H9 (cell line): ENCODE data around the gene UPF2. TPM values are rescaled to one million over a fixed set of nuclear protein-coding genes. Genes with fewer than 3 reads are reported as not detected.

Experiments used
- DNase-seq: peaks from one replicate; pipeline ENCODE4 v3.0.0-alpha.2; 2017
- H2AFZ ChIP-seq: one replicate; pipeline ENCODE4 v1.6.1; 2013; ENCODE audit warnings: mild to moderate bottlenecking, low read length, control low read depth, moderate library complexity
- H2AK5ac ChIP-seq: 2 replicates; pipeline ENCODE4 v1.6.1; 2013; ENCODE audit warnings: low read length, control low read depth, mixed read lengths; ENCODE audit not compliant: insufficient read length
- H2BK120ac ChIP-seq: one replicate; pipeline ENCODE4 v1.6.1; 2013; ENCODE audit warnings: low read depth, mild to moderate bottlenecking, low read length, control low read depth, inconsistent platforms; ENCODE audit not compliant: poor library complexity, severe bottlenecking
- H2BK12ac ChIP-seq: 2 replicates; pipeline ENCODE4 v1.6.1; 2013; ENCODE audit warnings: low read length, control low read depth, mixed read lengths, low read depth; ENCODE audit not compliant: insufficient read length
- H2BK15ac ChIP-seq: 2 replicates; pipeline ENCODE4 v1.6.1; 2013; ENCODE audit warnings: low read depth, low read length, control low read depth
- H2BK20ac ChIP-seq: one replicate; pipeline ENCODE4 v1.6.1; 2013; ENCODE audit warnings: low read depth, mild to moderate bottlenecking, low read length, control low read depth, inconsistent platforms; ENCODE audit not compliant: poor library complexity, severe bottlenecking
- H2BK5ac ChIP-seq: 2 replicates; pipeline ENCODE4 v1.6.1; 2013; ENCODE audit warnings: low read length, control low read depth, mixed read lengths; ENCODE audit not compliant: insufficient read length
- H3K14ac ChIP-seq: 2 replicates; pipeline ENCODE4 v1.6.1; 2013; ENCODE audit warnings: low read length, control low read depth; ENCODE audit not compliant: insufficient read depth
- H3K18ac ChIP-seq: 2 replicates; pipeline ENCODE4 v1.6.1; 2013; ENCODE audit warnings: low read depth, mild to moderate bottlenecking, mixed read lengths, low read length, control low read depth; ENCODE audit not compliant: insufficient read length
- H3K23ac ChIP-seq: 2 replicates; pipeline ENCODE4 v1.6.1; 2013; ENCODE audit warnings: low read length, control low read depth, mixed read lengths, low read depth; ENCODE audit not compliant: insufficient read length
- H3K23me2 ChIP-seq: 2 replicates; pipeline ENCODE4 v1.6.1; 2013; ENCODE audit warnings: low read depth, mild to moderate bottlenecking, mixed read lengths, low read length, control low read depth; ENCODE audit not compliant: insufficient read length, poor library complexity, severe bottlenecking
- H3K27ac ChIP-seq: 2 replicates; pipeline ENCODE4 v1.5.1; 2013; ENCODE audit warnings: low read length, control low read depth, mixed read lengths, low read depth; ENCODE audit not compliant: insufficient read length
- H3K27me3 ChIP-seq: 2 replicates; pipeline ENCODE4 v1.6.1; 2013; ENCODE audit warnings: low read length, control low read depth, inconsistent platforms; ENCODE audit not compliant: insufficient read depth
- H3K4ac ChIP-seq: 2 replicates; pipeline ENCODE4 v1.6.1; 2013; ENCODE audit warnings: low read depth, mild to moderate bottlenecking, control low read depth, inconsistent platforms, low read length, moderate library complexity
- H3K4me1 ChIP-seq: 2 replicates; pipeline ENCODE4 v1.6.1; 2013; ENCODE audit warnings: low read length, control low read depth, inconsistent platforms; ENCODE audit not compliant: insufficient read depth
- H3K4me2 ChIP-seq: 2 replicates; pipeline ENCODE4 v1.6.1; 2013; ENCODE audit warnings: low read length, control low read depth, mixed read lengths; ENCODE audit not compliant: insufficient read length, insufficient read depth
- H3K56ac ChIP-seq: 2 replicates; pipeline ENCODE4 v1.6.1; 2013; ENCODE audit warnings: low read depth, mild to moderate bottlenecking, mixed read lengths, low read length, control low read depth; ENCODE audit not compliant: insufficient read length
- H3K79me1 ChIP-seq: 2 replicates; pipeline ENCODE4 v1.6.1; 2013; ENCODE audit warnings: low read depth, mild to moderate bottlenecking, moderate library complexity, low read length, control low read depth, inconsistent platforms; ENCODE audit not compliant: insufficient read depth, poor library complexity, severe bottlenecking
- H3K79me2 ChIP-seq: 2 replicates; pipeline ENCODE4 v1.6.1; 2013; ENCODE audit warnings: low read length, control low read depth, inconsistent platforms; ENCODE audit not compliant: insufficient read depth
- H3K9ac ChIP-seq: 2 replicates; pipeline ENCODE4 v1.6.1; 2013; ENCODE audit warnings: low read length, control low read depth, mixed read lengths; ENCODE audit not compliant: insufficient read length; ENCODE audit errors: extremely low read depth
- H3K9me3 ChIP-seq: one replicate; pipeline ENCODE4 v1.6.1; 2013; ENCODE audit warnings: low read depth, low read length, inconsistent platforms; ENCODE audit not compliant: control insufficient read depth
- H3T11ph ChIP-seq: one replicate; pipeline ENCODE4 v1.6.1; 2013; ENCODE audit warnings: mild to moderate bottlenecking, low read length, control low read depth, inconsistent platforms
- H4K20me1 ChIP-seq: one replicate; pipeline ENCODE4 v1.6.1; 2013; ENCODE audit not compliant: control insufficient read depth, insufficient read length, insufficient read depth
- H4K5ac ChIP-seq: 2 replicates; pipeline ENCODE4 v1.6.1; 2013; ENCODE audit warnings: low read depth, mild to moderate bottlenecking, mixed read lengths, low read length, control low read depth; ENCODE audit not compliant: insufficient read length
- H4K8ac ChIP-seq: replicated peaks from 2 replicates; pipeline ENCODE4 v1.6.1; 2013; ENCODE audit warnings: low read length, control low read depth, mixed read lengths, low read depth; ENCODE audit not compliant: insufficient read length
- H4K91ac ChIP-seq: 2 replicates; pipeline ENCODE4 v1.6.1; 2013; ENCODE audit warnings: low read depth, mild to moderate bottlenecking, moderate library complexity, mixed read lengths, low read length, control low read depth; ENCODE audit not compliant: insufficient read length
- H3K27ac Mint-ChIP-seq, 3 experiments: 2 replicates in 2 of 3; 3 replicates in 1 of 3; pipeline ENCODE4 v1.8.0; 2020 to 2021; ENCODE audit warnings: mixed read lengths in 3 of 3, mild to moderate bottlenecking in 1 of 3, moderate library complexity in 1 of 3
- H3K27me3 Mint-ChIP-seq: 2 replicates; pipeline ENCODE4 v1.8.0; 2021; ENCODE audit warnings: low read depth, mild to moderate bottlenecking, moderate library complexity, mixed read lengths
- H3K36me3 Mint-ChIP-seq, 3 experiments: 2 replicates in 2 of 3; 3 replicates in 1 of 3; pipeline ENCODE4 v1.8.0; 2020 to 2021; ENCODE audit warnings: low read depth in 3 of 3, mixed read lengths in 3 of 3; ENCODE audit not compliant: insufficient read depth in 1 of 3
- H3K4me1 Mint-ChIP-seq, 2 experiments: 2 replicates each; pipeline ENCODE4 v1.8.0; 2020; ENCODE audit warnings: mixed read lengths in 2 of 2
- H3K4me3 Mint-ChIP-seq, 2 experiments: 2 replicates in 1 of 2; 3 replicates in 1 of 2; pipeline ENCODE4 v1.8.0; 2020 to 2021; ENCODE audit warnings: mild to moderate bottlenecking in 2 of 2, mixed read lengths in 2 of 2, moderate library complexity in 1 of 2
- H3K9me3 Mint-ChIP-seq, 2 experiments: 2 replicates in 1 of 2; 3 replicates in 1 of 2; pipeline ENCODE4 v1.8.0; 2020; ENCODE audit warnings: mild to moderate bottlenecking in 2 of 2, mixed read lengths in 2 of 2, moderate library complexity in 1 of 2
- WGBS: extraction: QIAGEN DNeasy Blood & Tissue Kit; methylation state at CpG from one replicate; pipeline ENCODE4 v1.1.7; 2013; ENCODE audit warnings: missing lambda C conversion rate, low lambda C conversion rate, mixed read lengths; ENCODE audit not compliant: insufficient read length; ENCODE audit errors: extremely low coverage; 5-methylcytosine and 5-hydroxymethylcytosine counted together
- total RNA-seq: library from RNA; stranded (reverse); gene quantifications from 2 replicates; pipeline ENCODE4 v1.2.1, GENCODE V29; 2021
- TF ChIP-seq, protein P1 (sequence below): fragments of 200-600 bp; sonication (generic); conservative IDR thresholded peaks from 3 replicates; pipeline ENCODE4 v1.8.0; 2021; ENCODE audit warnings: antibody characterized with exemption, mild to moderate bottlenecking

UPF2 gene
- total RNA-seq, 1 experiment from 2014 or later: 34.1 TPM

GRCh38 chr10:12088919-12089318, 46.3 kb upstream of the UPF2 start:
- Mint-ChIP-seq H3K4me1 (no peaks in the 10 kb centered on the region), H3K27me3 (no peaks in the 10 kb centered on the region), H3K36me3 (peaks cover 47 to 85% (median 81%) of the 10 kb centered on the region in 3 experiments), H3K9me3 (no peaks in the 10 kb centered on the region; a peak in 1 of 5 replicates), H3K27ac (peak overlapping the region in 1 of 3 experiments; percentile 73; a peak in 2 of 7 replicates), H3K4me3 (no peak overlapping the region; a peak in 1 of 5 replicates)
- no peak overlapping the region for H2BK12ac ChIP-seq
- H3K4me2 ChIP-seq: no peak overlapping the region
- no peak overlapping the region for H3K9ac ChIP-seq
- no peak overlapping the region for H2BK15ac ChIP-seq
- no peak overlapping the region for H3K14ac ChIP-seq
- H2AK5ac ChIP-seq: no peak overlapping the region
- H3K27me3 ChIP-seq: no peaks in the 10 kb centered on the region
- H4K5ac ChIP-seq: no peak overlapping the region
- no peak overlapping the region for H3K18ac ChIP-seq
- no peak overlapping the region for H3K4ac ChIP-seq
- H4K8ac ChIP-seq: no peak overlapping the region
- H3K79me1 ChIP-seq: no peaks in the 10 kb centered on the region
- H3K79me2 ChIP-seq: no peaks in the 10 kb centered on the region; the same call in 1 of the 2 replicates
- no peak overlapping the region for H3T11ph ChIP-seq
- H3K27ac ChIP-seq: no peak overlapping the region
- no CpG with 5 or more reads among the region's 14 CpGs for WGBS
- H2BK5ac ChIP-seq: no peak overlapping the region
- H3K9me3 ChIP-seq: no peaks in the 10 kb centered on the region
- no peak overlapping the region for H4K91ac ChIP-seq
- no peak overlapping the region for H3K56ac ChIP-seq
- no peak for DNase-seq
- no peaks in the 10 kb centered on the region for H3K4me1 ChIP-seq
- no peak overlapping the region for H2BK20ac ChIP-seq
- H2BK120ac ChIP-seq: no peak overlapping the region
- TF ChIP-seq, protein P1, sequence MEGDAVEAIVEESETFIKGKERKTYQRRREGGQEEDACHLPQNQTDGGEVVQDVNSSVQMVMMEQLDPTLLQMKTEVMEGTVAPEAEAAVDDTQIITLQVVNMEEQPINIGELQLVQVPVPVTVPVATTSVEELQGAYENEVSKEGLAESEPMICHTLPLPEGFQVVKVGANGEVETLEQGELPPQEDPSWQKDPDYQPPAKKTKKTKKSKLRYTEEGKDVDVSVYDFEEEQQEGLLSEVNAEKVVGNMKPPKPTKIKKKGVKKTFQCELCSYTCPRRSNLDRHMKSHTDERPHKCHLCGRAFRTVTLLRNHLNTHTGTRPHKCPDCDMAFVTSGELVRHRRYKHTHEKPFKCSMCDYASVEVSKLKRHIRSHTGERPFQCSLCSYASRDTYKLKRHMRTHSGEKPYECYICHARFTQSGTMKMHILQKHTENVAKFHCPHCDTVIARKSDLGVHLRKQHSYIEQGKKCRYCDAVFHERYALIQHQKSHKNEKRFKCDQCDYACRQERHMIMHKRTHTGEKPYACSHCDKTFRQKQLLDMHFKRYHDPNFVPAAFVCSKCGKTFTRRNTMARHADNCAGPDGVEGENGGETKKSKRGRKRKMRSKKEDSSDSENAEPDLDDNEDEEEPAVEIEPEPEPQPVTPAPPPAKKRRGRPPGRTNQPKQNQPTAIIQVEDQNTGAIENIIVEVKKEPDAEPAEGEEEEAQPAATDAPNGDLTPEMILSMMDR: no peak
- H2AFZ ChIP-seq: no peak overlapping the region
- H3K23ac ChIP-seq: no peak overlapping the region
- H3K23me2 ChIP-seq: no peaks in the 10 kb centered on the region
- H4K20me1 ChIP-seq: no peaks in the 10 kb centered on the region
